WI38 (cell line): ENCODE data around the gene SLC29A3.
"Not testable (repeated sequence)": the region's sequence is repeated elsewhere in the genome, so short reads cannot be mapped to it uniquely, and the experiment has no call there.

Source experiments
- H3K4me3 ChIP-seq: 2 replicates; pipeline ENCODE4 v1.5.1; 2011; ENCODE audit warnings: low read depth, mild to moderate bottlenecking, control low read depth, low read length
- CTCF ChIP-seq: IDR thresholded peaks from 2 replicates; pipeline ENCODE4 v1.5.1; 2012; ENCODE audit warnings: low read depth, mild to moderate bottlenecking, control low read depth, low read length

Gene SLC29A3

GRCh38 chr10:71355886-71356285 lies 36.8 kb downstream of the SLC29A3 start:
- H3K4me3 ChIP-seq: no peak overlapping the region
- no peak for TF ChIP-seq CTCF

- H3K4me3 ChIP-seq: no peak overlapping the region
- TF ChIP-seq CTCF: no peak
Observed at GRCh38 chr10:71357792-71358265, 38.8 kb downstream of the SLC29A3 start.

- no peak for TF ChIP-seq CTCF
Observed at GRCh38 chr10:71358277-71358676, 39.2 kb downstream of the SLC29A3 start.

GRCh38 chr10:71358906-71359305 lies 39.8 kb downstream of the SLC29A3 start:
- H3K4me3 ChIP-seq: not testable (repeated sequence)

More at GRCh38 chr10:71358277-71358676, 39.2 kb downstream of the SLC29A3 start:
- no peak overlapping the region for H3K4me3 ChIP-seq

- no peak overlapping the region for H3K4me3 ChIP-seq
- TF ChIP-seq CTCF: no peak
Observed at GRCh38 chr10:71359364-71360046, 40.4 kb downstream of the SLC29A3 start.

GRCh38 chr10:71360735-71361134 lies 41.7 kb downstream of the SLC29A3 start:
- TF ChIP-seq CTCF: no peak

GRCh38 chr10:71361581-71361980 lies 42.5 kb downstream of the SLC29A3 start:
- no peak for TF ChIP-seq CTCF
- H3K4me3 ChIP-seq: no peak overlapping the region

More at GRCh38 chr10:71360735-71361134, 41.7 kb downstream of the SLC29A3 start:
- H3K4me3 ChIP-seq: no peak overlapping the region

- H3K4me3 ChIP-seq: no peak overlapping the region
- no peak for TF ChIP-seq CTCF
Observed at GRCh38 chr10:71362141-71362540, 43.1 kb downstream of the SLC29A3 start.
